Kidney epithelial cell (primary cell): ENCODE measurements around the gene GRIN2C. TPM values are rescaled to one million over a fixed set of nuclear protein-coding genes. Genes with fewer than 3 reads are reported as not detected.
A peak's percentile ranks its signal among the peaks of the same experiment; 100 is the strongest.

Experiments
- DNase-seq: peaks from one replicate; pipeline ENCODE4 v3.0.0-alpha.2; 2010; ENCODE audit warnings: low read depth
- H3K27me3 ChIP-seq: 2 replicates; pipeline ENCODE4 v1.6.0; 2011; ENCODE audit warnings: low read length; ENCODE audit not compliant: control insufficient read depth, insufficient read depth
- H3K36me3 ChIP-seq: 2 replicates; pipeline ENCODE4 v1.5.1; 2011; ENCODE audit warnings: low read length; ENCODE audit not compliant: control insufficient read depth, insufficient read depth
- H3K4me3 ChIP-seq: 2 replicates; pipeline ENCODE4 v1.5.1; 2011; ENCODE audit warnings: low read depth, mild to moderate bottlenecking, control low read depth, low read length
- CTCF ChIP-seq: IDR thresholded peaks from 2 replicates; pipeline ENCODE4 v1.5.1; 2011; ENCODE audit warnings: mild to moderate bottlenecking, moderate library complexity, low read length, control low read depth, inconsistent platforms; ENCODE audit not compliant: insufficient read depth, poor library complexity, severe bottlenecking
- total RNA-seq: library from RNA; depleted of rRNA; stranded (reverse); fragments of >200 nt; gene quantifications from 2 replicates; pipeline ENCODE4 v1.2.3, GENCODE V29; 2015

GRIN2C gene
- total RNA-seq, 1 donor from 2014 or later: not detected

- H3K36me3 ChIP-seq: no peaks in the 10 kb centered on the region
- no peak for DNase-seq
- peaks cover 55% of the 10 kb centered on the region for H3K27me3 ChIP-seq
- H3K4me3 ChIP-seq: no peak overlapping the region
- no peak for TF ChIP-seq CTCF
Measured at GRCh38 chr17:74848656-74849399, 10.9 kb downstream of the GRIN2C start.

GRCh38 chr17:74846621-74847020 is 13.1 kb downstream of the GRIN2C start:
- TF ChIP-seq CTCF: no peak
- Histone ChIP-seq H3K27me3 (peaks cover 47% of the 10 kb centered on the region), H3K4me3 (no peak overlapping the region), H3K36me3 (no peaks in the 10 kb centered on the region)
- DNase-seq: no peak

GRCh38 chr17:74843352-74843627 is 16.4 kb downstream of the GRIN2C start:
- DNase-seq: no peak
- H3K4me3 ChIP-seq: no peak overlapping the region
- H3K27me3 ChIP-seq: peaks cover 43% of the 10 kb centered on the region
- H3K36me3 ChIP-seq: no peaks in the 10 kb centered on the region
- no peak for TF ChIP-seq CTCF

- peaks cover 43% of the 10 kb centered on the region for H3K27me3 ChIP-seq
- peak overlapping the region; percentile 25 for H3K4me3 ChIP-seq
- peak; percentile 30 for TF ChIP-seq CTCF
- H3K36me3 ChIP-seq: no peaks in the 10 kb centered on the region
- no peak for DNase-seq
Measured at GRCh38 chr17:74842599-74843351, 16.9 kb downstream of the GRIN2C start.

- peak; percentile 12 for TF ChIP-seq CTCF
- no peak overlapping the region for H3K4me3 ChIP-seq
Measured at GRCh38 chr17:74842146-74842598, 17.5 kb downstream of the GRIN2C start.

More at GRCh38 chr17:74842146-74842598, 17.5 kb downstream of the GRIN2C start:
- Histone ChIP-seq H3K36me3 (no peaks in the 10 kb centered on the region), H3K27me3 (peaks cover 41% of the 10 kb centered on the region)
- no peak for DNase-seq
